Loucy (cell line): ENCODE measurements around the gene SYNPO.

ENCODE experiments used
- H2AFZ ChIP-seq: fragments of 200-600 bp; sonication (generic); 2 replicates; pipeline ENCODE4 v1.6.0; 2016; ENCODE audit warnings: antibody characterized with exemption, mild to moderate bottlenecking, low read length, moderate library complexity
- H3F3A ChIP-seq: fragments of 200-600 bp; 2 replicates; pipeline ENCODE4 v1.6.0; 2016; ENCODE audit warnings: antibody characterized with exemption, low read depth, mild to moderate bottlenecking
- H3K27me3 ChIP-seq: fragments of 200-600 bp; sonication (generic); 2 replicates; pipeline ENCODE4 v1.6.1; 2014; ENCODE audit warnings: low read length, mild to moderate bottlenecking; ENCODE audit not compliant: insufficient read depth, poor library complexity, severe bottlenecking
- H3K36me3 ChIP-seq: fragments of 200-600 bp; sonication (generic); 2 replicates; pipeline ENCODE4 v1.6.1; 2016; ENCODE audit warnings: low read length; ENCODE audit not compliant: insufficient read depth
- H3K4me1 ChIP-seq: fragments of 200-600 bp; sonication (generic); 2 replicates; pipeline ENCODE4 v1.5.1; 2014; ENCODE audit warnings: low read length, mild to moderate bottlenecking; ENCODE audit not compliant: insufficient read depth, poor library complexity, severe bottlenecking
- H3K4me2 ChIP-seq: fragments of 200-600 bp; sonication (generic); 2 replicates; pipeline ENCODE4 v1.6.0; 2014; ENCODE audit warnings: antibody characterized with exemption, low read length, low read depth, mild to moderate bottlenecking; ENCODE audit not compliant: poor library complexity, severe bottlenecking
- H3K4me3 ChIP-seq: fragments of 200-600 bp; sonication (generic); 2 replicates; pipeline ENCODE4 v1.5.1; 2014; ENCODE audit warnings: low read length, mild to moderate bottlenecking, mixed read lengths; ENCODE audit not compliant: poor library complexity, severe bottlenecking
- H3K79me2 ChIP-seq: fragments of 200-600 bp; sonication (generic); 2 replicates; pipeline ENCODE4 v1.6.1; 2014; ENCODE audit warnings: low read length; ENCODE audit not compliant: insufficient read depth
- H3K9ac ChIP-seq: fragments of 200-600 bp; sonication (generic); 2 replicates; pipeline ENCODE4 v1.6.0; 2014; ENCODE audit warnings: mild to moderate bottlenecking, low read depth, low read length, moderate library complexity; ENCODE audit not compliant: poor library complexity, severe bottlenecking
- H3K9me2 ChIP-seq: fragments of 200-600 bp; sonication (generic); replicated peaks from 2 replicates; pipeline ENCODE4 v1.6.1; 2016; ENCODE audit warnings: low read depth, low read length, mixed read lengths
- H3K9me3 ChIP-seq: fragments of 200-600 bp; sonication (generic); 2 replicates; pipeline ENCODE4 v1.6.1; 2014; ENCODE audit warnings: mild to moderate bottlenecking, antibody characterized with exemption, low read length, low read depth; ENCODE audit not compliant: insufficient read depth
- H4K20me1 ChIP-seq: fragments of 200-600 bp; sonication (generic); 2 replicates; pipeline ENCODE4 v1.6.0; 2014; ENCODE audit warnings: antibody characterized with exemption, low read length, mild to moderate bottlenecking; ENCODE audit not compliant: insufficient read depth, poor library complexity, severe bottlenecking
- CTCF ChIP-seq: fragments of 200-600 bp; sonication (generic); conservative IDR thresholded peaks from 2 replicates; pipeline ENCODE4 v1.5.1; 2014; ENCODE audit warnings: mild to moderate bottlenecking, antibody characterized with exemption, low read length
- EZH2phosphoT487 ChIP-seq: fragments of 200-600 bp; IDR thresholded peaks from 2 replicates; pipeline ENCODE4 v1.6.1; 2018; ENCODE audit warnings: antibody characterized with exemption, mild to moderate bottlenecking, moderate library complexity, borderline replicate concordance

SYNPO gene

GRCh38 chr5:150675069-150675468 lies 34.6 kb downstream of the SYNPO start:
- Histone ChIP-seq H3K27me3 (no peaks in the 10 kb centered on the region), H3K36me3 (no peaks in the 10 kb centered on the region), H2AFZ (no peak overlapping the region), H3F3A (no peaks in the 10 kb centered on the region), H3K9me3 (no peaks in the 10 kb centered on the region), H4K20me1 (no peaks in the 10 kb centered on the region), H3K9me2 (no peaks in the 10 kb centered on the region), H3K4me3 (no peak overlapping the region), H3K9ac (no peak overlapping the region), H3K79me2 (no peaks in the 10 kb centered on the region), H3K4me1 (no peaks in the 10 kb centered on the region), H3K4me2 (no peak overlapping the region)
- TF ChIP-seq EZH2phosphoT487, result no peak
- no peak for TF ChIP-seq CTCF

GRCh38 chr5:150676578-150676977 lies 36.1 kb downstream of the SYNPO start:
- H3K9me3 ChIP-seq, result no peaks in the 10 kb centered on the region
- no peaks in the 10 kb centered on the region for H3K9me2 ChIP-seq
- no peaks in the 10 kb centered on the region for H3K4me1 ChIP-seq
- H3K4me2 ChIP-seq, result no peak overlapping the region
- H3K4me3 ChIP-seq, result no peak overlapping the region
- H3K9ac ChIP-seq, result no peak overlapping the region
- TF ChIP-seq CTCF, result no peak
- no peak for TF ChIP-seq EZH2phosphoT487
- no peaks in the 10 kb centered on the region for H4K20me1 ChIP-seq
- H3F3A ChIP-seq, result no peaks in the 10 kb centered on the region
- no peaks in the 10 kb centered on the region for H3K36me3 ChIP-seq
- no peak overlapping the region for H2AFZ ChIP-seq
- H3K27me3 ChIP-seq, result no peaks in the 10 kb centered on the region
- H3K79me2 ChIP-seq, result no peaks in the 10 kb centered on the region

- Histone ChIP-seq H2AFZ (no peak overlapping the region), H3K9me2 (no peaks in the 10 kb centered on the region), H3K4me2 (no peak overlapping the region), H3K36me3 (peaks cover 39% of the 10 kb centered on the region; the same call in 1 of the 2 replicates), H3F3A (no peaks in the 10 kb centered on the region), H3K4me1 (no peaks in the 10 kb centered on the region), H3K27me3 (no peaks in the 10 kb centered on the region), H4K20me1 (no peaks in the 10 kb centered on the region), H3K4me3 (no peak overlapping the region), H3K9me3 (no peaks in the 10 kb centered on the region), H3K9ac (no peak overlapping the region), H3K79me2 (no peaks in the 10 kb centered on the region)
- no peak for TF ChIP-seq EZH2phosphoT487
- no peak for TF ChIP-seq CTCF
Observed at GRCh38 chr5:150689120-150689519, 48.7 kb downstream of the SYNPO start.
